HG03432 (cell line): ENCODE results near the gene MOGAT2.
"Not testable (repeated sequence)": the region's sequence is repeated elsewhere in the genome, so short reads cannot be mapped to it uniquely, and the experiment has no call there.

ENCODE experiments used
- ATAC-seq: cut with Tn5 transposase; IDR thresholded peaks from one replicate; pipeline ENCODE4 v1.9.1; 2021; ENCODE audit warnings: mild to moderate bottlenecking, moderate library complexity; ENCODE audit not compliant: unreplicated experiment

The MOGAT2 gene

DNA sequence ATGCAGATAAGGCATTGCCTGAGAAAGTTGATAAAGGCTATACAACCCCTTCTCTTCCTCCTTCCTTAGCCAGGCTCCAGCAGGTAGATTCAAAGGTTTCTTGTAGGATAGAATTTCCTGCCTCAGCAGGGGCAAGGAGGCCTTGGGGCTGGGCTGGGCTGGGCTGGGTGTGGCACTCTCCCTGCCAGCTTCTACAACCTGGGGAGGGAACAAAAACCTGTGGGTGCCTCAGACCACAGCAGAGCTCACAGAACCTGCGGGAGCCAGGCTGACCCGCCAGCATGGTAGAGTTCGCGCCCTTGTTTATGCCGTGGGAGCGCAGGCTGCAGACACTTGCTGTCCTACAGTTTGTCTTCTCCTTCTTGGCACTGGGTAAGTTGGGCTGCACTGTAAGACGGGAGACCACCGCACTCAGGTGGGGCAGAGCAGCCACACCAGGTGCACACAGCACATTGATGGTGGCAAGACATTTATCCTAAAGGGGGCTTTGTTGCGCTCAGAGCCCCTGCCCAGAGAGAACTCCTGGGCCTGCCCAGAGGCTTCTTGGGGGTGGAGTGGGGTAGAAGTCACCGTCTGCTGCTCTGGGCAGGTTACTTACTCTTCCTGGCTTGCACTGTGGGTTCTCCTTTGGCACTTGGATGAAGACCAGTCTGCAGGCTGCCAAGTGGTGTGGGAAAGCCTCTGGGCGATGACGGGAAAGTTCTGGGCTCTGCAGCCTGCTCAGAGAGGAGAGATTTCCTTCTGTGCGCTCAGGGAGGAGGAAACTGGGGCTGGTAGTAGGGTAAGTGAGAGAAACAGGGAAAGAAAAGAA lies at the start of gene MOGAT2:
MOGAT2 (plus strand) TSS at position 231 of the 811 bp plus-strand sequence; CDS start at position 282, 51 bp downstream.
- ATAC-seq = no peak

DNA sequence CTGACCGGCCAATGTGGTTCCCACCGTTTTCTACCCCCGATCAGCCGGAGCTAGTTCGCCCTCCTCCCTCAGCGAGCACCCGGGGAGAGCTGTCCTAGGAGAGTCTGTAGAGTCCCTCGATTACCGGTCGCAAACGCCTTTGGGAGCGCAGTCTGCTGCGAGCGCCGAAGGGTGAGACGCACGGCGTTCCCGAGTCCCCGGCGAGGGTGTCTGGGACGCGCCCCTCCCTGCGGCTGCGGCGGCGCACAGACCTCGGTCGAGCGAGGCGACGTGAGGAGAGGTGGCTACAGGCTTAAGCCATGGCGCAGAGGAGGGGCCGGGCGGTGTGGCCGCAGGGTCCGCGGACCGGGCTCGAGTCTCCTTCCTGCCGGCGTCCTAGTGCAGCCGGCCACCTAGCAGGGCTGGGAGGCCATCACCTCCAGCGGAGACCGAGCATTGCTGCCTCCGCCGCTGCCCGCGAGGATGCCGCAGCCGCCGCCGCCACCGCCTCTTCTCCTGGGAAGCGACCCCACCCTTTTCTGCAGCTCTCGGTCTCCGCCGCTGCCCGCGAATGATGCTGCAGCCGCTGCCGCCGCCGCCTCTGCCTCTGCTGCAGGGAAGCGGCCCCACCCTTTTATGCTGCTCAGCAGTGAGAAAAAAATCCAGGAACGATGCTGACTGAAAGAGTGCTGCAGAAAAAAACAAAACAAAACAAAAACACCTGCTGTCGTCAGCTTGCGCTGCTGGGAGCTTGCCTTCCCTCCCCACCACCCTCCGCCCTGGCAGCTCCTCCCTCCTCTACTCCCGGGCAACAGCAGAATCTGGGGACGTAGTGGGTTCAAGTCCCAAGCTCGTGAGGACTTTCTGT lies 49.0 kb upstream of the MOGAT2 start, which contains the start of gene MAP6:
MAP6 (minus strand) TSS at position 588 of the 847 bp plus-strand sequence. CDS start 669 bp downstream, outside the sequence.
- ATAC-seq = no peak

DNA sequence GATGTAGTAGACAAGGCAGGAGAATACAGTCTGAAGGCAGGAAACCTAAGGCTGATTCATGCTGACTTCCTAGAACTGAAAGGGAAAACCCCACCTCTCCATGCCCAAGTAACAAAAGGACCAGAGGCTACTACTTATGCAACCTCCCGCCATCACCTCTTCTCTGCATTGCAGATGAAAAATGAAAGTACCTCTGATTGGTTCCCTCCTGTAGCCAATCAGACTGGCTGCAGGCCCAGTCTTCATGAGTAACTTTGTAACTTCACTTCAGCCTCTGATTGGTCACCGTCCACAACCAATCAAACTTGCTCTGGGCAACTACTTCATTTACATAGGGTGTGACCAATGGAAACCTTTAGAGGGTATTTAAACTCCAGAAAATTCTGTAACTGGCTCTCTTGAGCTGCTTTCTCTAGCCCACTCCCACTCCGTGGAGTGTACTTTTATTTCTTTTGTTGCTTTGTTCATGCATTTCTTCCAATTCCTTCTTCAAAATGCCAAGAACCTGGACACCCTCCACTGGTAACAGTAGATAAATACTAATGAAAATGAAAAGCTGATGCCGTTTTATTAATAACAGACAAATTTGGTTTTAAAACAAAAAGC lies 43.6 kb upstream of the MOGAT2 start:
- no peak for ATAC-seq

DNA sequence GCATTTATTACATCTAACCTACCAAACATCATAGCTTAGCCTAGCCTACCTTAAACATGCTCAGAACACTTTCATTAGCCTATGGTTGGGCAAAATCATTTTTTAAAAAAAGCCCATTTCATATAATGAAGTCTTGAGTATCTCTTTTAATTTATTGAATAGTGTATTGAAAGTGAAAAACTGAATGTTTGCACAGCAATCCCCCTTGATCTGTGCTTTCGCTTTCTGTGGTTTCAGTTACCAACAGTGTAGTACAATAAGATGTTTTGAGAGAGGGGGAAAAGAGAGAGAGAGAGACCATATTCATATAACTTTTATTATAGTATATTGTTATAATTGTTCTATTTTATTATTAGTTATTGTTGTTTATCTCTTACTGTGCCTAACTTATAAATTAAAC lies 40.4 kb upstream of the MOGAT2 start:
- ATAC-seq = peak; percentile 43

DNA sequence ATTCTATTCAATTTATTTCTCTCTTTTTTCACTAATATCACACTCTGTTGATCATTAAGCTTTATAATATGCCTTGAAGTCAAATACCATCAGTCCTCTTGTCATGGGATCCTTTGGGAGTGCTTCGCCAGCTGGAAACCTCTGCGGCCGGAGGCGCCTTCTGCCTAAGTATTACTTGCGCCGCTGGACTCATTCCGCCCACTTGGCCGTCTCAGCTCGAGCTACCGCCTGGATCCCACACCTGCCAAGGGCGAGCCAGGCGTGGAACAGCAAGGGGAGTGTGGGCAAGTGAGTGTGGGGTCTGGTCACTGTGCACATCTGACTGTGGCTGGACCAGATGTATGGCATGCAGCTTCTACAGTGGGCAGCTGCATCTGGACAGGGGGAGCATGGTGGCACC lies 39.7 kb upstream of the MOGAT2 start:
- no peak for ATAC-seq

DNA sequence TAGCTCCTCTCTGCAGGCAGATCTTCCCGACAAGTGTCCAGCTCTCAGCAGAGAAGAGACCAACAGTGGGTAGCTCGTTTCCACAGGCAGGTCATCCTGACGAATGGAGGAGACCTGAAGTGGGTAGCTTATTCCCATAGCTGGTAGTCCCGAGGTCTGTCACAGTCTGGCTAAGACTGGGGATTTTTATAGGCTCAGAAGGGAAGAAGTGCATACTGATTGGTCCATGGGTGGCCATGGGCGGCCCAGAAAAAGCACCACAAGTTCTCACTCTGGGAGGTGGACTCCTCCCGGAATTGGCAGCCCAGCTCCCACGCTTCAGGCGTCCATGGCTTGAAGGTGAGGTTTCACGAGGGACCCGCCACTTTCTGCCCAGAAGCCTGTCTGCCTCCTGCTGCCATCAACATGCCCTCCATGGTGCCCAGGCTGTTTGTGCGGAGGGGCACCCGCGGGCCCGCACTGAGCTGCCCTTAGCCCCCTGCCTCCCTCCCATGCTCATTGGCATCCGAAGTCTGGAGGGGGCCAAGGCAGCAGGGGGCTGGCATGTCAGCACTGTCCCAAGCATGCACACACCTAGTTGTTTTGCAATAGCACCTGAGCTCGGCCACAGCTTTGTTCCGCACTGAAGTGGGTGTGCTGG lies 38.9 kb upstream of the MOGAT2 start:
- ATAC-seq = no peak

DNA sequence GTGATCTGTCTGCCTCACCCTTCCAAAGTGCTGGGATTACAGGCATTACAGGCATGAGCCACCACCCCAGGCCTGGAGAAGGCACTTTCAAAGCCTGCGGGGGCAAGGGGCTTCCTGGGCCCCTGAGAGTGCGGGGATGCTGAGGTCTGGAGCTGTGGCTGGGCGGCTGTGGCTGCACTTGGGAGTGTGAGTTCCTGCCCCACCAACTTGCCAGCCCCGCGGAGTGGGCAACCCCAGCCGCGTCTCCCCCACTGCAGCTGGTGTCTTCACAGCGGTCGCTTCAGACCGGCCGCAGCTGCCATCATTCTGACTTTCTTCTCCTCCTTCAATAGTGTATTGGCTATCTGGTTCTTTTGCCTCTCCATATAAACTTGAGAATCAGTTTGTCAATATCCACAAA lies 38.1 kb upstream of the MOGAT2 start:
- ATAC-seq = no peak

DNA sequence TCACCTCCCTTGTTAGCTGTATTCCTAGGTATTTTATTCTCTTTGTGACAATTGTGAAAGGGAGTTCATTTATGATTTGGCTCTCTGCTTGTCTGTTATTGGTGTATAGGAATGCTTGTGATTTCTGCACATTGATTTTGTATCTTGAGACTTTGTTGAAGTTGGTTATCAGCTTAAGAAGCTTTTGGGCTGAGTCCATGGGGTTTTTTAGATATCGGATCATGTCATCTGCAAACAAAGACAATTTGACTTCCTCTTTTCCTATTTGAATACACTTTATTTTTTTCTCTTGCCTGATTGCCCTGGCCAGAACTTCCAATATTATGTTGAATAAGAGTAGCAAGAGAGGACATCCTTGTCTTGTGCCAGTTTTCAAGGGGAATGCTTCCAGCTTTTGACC lies 33.8 kb upstream of the MOGAT2 start:
- ATAC-seq = not testable (repeated sequence)

DNA sequence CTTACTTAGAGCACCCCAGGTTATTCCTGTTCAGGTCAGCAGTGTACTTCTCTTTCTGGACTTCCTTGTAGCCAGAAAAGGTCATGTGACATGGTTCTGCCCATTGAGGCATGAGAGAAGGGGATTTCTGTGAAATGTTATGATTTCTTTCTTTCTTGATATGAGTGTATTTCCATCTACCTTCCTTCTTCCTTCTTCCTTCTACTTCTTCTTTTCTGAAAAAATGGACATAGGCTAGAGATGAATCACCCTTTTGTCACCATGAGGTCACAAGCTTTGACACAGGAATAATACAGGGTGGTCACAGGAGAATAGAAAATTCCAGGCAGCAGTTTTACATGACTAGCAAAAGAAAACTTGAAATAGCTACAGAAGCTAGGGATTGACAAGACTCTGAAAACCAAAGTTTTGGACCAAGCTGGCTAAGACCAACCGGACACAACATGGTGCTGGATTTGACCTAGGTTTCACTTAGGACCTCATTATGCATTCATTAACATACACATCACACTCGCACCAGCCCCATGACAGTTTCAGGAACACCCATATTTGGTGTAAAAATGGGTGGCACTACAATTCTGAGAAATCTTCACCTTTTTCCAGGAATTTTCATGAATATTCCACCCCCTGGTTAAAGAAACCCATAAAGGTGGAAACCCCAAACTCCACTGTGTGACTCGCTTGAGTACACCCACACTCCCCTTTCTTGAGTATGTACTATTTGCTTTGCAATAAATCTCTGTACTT lies 27.6 kb upstream of the MOGAT2 start:
- peak; percentile 77 for ATAC-seq

DNA sequence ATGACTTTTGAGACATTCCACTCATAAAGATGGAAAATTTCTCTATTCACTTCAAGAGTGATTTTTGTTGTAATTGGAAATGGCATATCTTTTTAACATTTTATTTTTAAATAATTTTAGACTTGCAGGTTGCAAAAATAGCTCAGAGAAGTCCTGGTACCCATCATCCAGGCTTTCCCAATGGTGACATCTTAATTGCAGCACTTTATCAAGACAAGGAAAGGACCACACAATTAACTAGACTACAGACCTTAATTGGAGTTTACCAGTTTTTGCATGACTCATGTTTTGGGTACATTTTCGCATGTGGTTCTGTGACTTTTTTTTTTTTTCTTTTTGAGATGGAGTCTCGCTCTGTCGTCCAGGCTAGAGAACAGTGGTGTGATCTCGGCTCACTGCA lies 25.8 kb upstream of the MOGAT2 start:
- ATAC-seq = no peak

DNA sequence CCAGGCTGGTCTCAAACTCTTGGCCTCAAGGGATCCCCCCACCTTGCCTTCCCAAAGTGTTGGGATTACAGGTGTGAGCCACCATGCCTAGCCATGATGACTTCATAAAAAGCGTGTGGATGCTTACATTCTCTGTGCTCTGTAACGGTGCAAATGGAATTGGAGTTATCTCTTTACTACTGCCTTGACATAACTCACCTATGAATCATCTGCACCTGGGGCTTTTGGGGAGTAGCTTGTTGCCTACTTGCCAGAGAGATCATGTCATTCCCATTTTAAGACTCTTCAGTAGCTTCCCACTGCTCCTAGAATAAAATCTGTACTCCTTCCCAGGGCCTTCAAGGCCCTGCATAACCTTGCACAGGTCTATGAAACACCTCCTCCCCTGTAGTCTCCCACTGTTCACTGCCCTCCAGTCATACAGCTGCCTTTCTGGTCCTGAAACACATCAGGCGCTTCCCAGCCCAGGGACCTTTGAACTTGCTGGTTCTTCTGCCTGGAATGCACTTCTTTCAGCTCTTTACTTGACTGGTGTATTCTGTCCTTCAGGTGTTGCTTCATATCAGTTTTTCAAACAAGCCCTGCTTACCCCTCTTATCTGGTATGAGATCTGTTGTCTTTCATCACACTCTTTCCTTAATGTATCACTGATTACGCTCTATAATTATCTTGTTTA lies 19.6 kb upstream of the MOGAT2 start:
- no peak for ATAC-seq

DNA sequence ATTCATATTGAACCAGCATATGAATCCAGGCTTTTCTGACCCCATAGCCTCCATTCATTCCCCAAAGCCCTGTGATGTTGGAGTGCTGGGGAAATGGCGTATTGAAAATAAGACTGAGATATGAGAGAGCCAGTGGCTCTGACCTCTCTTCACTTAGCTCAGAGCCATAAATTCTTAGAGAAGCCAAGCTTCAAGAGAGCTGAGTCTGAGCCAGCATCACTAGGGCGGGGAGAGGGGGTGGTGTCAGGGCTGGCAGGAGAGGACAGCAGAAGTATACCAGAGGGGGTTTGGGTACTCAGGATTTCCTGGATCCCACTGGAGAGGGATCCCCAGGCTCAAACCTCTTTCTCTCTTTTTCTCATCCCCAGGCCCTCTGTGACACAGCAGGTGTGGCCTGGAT lies 16.7 kb upstream of the MOGAT2 start:
- ATAC-seq = no peak

DNA sequence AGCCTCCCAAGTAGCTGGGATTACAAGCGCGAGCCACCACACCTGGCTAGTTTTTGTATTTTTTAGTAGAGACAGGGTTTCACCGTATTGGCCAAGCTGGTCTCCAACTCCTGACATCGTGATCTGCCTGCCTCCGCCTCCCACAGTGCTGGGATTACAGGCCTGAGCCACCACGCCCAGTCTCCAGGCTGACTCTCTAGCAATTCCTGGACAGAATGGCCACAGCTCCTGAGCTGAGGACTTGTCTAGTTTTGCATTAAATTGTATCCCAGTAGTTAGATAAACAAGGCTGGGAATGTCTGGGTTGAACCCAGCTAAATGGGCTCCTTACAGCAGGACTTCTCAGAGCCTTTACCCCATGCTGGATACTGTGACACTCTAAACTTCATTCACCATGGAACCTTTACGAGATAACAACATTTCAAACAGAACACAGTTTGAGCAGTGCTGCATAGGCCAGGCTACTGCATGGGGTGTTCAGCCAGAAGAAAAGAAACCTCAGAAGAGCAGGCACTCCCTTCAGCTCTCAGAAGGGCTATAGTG lies 13.9 kb upstream of the MOGAT2 start:
- ATAC-seq = no peak

DNA sequence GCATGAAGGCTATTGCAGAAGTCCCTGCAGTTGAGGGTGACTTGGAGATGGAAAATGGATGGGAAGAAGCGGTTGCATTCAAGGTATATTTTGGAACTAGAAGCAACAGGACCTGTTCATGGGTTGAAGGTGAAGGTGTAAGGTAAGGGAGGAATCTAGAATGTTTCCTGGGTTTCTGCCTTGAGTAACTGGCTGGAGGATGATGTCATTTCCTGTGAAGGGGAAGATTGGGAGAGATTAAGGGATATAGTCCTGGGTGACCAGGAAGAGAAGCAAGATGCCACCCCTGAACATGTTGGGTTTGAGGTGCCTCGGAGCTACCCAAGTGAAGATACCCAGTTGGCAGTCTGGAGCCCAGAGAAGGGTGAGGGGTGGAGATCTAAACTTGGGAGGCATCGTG lies 12.1 kb upstream of the MOGAT2 start:
- no peak for ATAC-seq

DNA sequence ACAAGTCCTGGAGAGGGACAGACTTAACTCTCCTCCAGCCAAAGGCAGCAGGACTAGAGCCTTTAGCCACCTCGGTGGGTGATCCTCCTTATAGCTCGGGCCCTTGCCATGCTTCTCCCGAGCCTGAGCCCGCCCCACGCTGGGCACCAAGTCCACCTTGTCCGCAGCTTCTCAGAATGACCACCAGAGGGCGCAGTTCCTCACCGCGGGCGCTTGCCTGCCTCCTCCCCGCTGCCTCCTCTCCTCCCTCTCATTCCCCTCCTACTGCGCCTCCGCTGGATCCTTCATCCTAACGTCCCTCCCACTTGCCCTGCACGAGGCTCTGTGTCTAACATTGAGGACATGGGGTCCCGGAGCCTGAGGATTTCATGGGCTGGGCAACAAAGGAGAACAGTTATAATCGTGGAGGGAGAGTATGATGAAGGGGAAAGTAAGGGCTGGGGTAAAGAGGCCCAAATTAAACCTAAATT lies 11.3 kb upstream of the MOGAT2 start:
- ATAC-seq = no peak

DNA sequence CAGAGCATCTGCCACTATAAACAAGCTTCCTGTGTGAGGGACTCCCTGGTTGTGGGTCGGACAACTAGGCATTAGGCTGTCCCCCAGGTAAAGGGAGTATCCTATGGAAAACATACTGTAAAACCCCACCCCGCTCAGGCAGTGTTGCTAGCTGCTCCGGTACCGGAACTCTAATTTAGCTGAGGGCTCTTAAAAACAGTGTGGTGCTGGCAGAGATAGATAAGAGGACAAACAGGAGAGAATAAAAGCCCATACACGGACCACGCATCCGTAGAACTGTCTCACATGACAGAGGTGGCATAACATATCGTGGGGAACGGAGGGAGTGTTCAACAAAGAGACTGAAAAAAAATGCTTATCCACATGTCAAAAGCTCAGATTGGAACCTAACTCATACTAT lies 3.4 kb upstream of the MOGAT2 start:
- no peak for ATAC-seq

DNA sequence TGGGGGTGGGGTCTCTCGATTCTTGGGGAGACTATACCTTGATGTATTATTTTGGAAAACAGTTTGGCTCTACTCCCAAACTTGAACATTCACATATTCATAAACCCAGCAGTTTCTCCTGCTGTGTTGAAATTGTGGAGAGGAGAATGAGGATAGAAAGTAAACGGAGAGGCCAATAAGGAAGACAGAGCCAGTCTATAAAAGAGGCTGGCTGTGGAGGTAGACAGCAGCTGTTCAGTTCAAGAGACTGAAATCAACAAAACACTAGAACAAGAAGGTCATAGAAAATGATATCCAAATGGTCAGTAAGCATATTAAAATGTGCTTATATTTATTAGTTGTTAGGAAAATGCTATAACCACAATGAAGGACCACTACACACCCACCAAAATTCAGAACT lies 1.9 kb upstream of the MOGAT2 start:
- no peak for ATAC-seq

DNA sequence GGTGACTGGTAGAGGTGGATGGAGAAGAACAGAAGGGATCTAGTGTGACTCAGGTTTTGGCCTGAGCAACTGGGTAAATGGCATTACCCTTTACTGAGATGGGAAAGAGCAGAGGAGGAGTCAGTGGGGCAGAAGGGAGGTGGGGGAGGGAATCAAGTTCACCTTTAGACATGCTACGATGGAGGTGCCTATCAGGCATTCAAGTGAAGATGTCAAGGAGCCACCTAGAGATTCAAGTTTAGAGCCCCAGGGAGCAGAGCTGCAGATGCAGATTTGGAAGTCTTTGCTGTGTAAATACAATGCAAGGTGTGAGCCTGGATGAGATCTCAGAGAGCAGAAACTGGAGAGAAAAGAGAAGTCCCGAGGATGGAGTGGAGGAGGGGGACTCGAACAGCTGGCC lies 979 bp upstream of the MOGAT2 start:
- ATAC-seq = no peak
